PFSK-1 (cell line): ENCODE results near the gene SMIM43.

Experiments
- FOXP2 ChIP-seq: optimal IDR thresholded peaks from 2 replicates; pipeline ENCODE3; 2011; ENCODE audit warnings: borderline replicate concordance, control low read depth, inconsistent platforms; ENCODE audit not compliant: insufficient read depth; ENCODE audit errors: extremely low read length, extremely low read depth
- POLR2AphosphoS5 ChIP-seq: IDR thresholded peaks from 2 replicates; pipeline ENCODE4 v1.6.1; 2012; ENCODE audit warnings: low read depth, mild to moderate bottlenecking, control low read depth, low read length, moderate library complexity
- REST ChIP-seq, 2 experiments: IDR thresholded peaks; 2 replicates each; pipeline versions ENCODE4 v1.6.1 to v1.8.0; 2011 to 2012; ENCODE audit warnings: low read depth in 2 of 2, low read length in 2 of 2, control low read depth in 1 of 2, inconsistent platforms in 1 of 2, mild to moderate bottlenecking in 1 of 2, moderate library complexity in 1 of 2; ENCODE audit not compliant: insufficient read depth in 1 of 2
- SIN3A ChIP-seq: IDR thresholded peaks from 2 replicates; pipeline ENCODE4 v1.6.1; 2012; ENCODE audit warnings: mild to moderate bottlenecking, low read length, moderate library complexity, borderline replicate concordance; ENCODE audit not compliant: insufficient read depth
- TAF1 ChIP-seq: IDR thresholded peaks from 2 replicates; pipeline ENCODE4 v1.6.1; 2012; ENCODE audit warnings: low read length, control low read depth, borderline replicate concordance; ENCODE audit not compliant: insufficient read depth

The SMIM43 gene

GRCh38 chr4:121771869-121772268 lies 6.9 kb upstream of the SMIM43 start:
- no peak for TF ChIP-seq FOXP2
- no peak for TF ChIP-seq TAF1
- TF ChIP-seq REST (IDR thresholded peaks at IDR 0.05; ENCODE audit: insufficient read depth in 1 of 2, low read depth in 2 of 2, low read length in 2 of 2), result no peak
- no peak for TF ChIP-seq SIN3A
- TF ChIP-seq POLR2AphosphoS5, result no peak

GRCh38 chr4:121769341-121769740 lies 4.4 kb upstream of the SMIM43 start:
- TF ChIP-seq FOXP2 (no peak), TAF1 (no peak), SIN3A (no peak), POLR2AphosphoS5 (no peak), REST (IDR thresholded peaks at IDR 0.05; ENCODE audit: insufficient read depth in 1 of 2, low read depth in 2 of 2, low read length in 2 of 2) (no peak)

- no peak for TF ChIP-seq REST (IDR thresholded peaks at IDR 0.05; ENCODE audit: insufficient read depth in 1 of 2, low read depth in 2 of 2, low read length in 2 of 2)
- TF ChIP-seq SIN3A, result no peak
- TF ChIP-seq FOXP2, result no peak
- no peak for TF ChIP-seq TAF1
- TF ChIP-seq POLR2AphosphoS5, result no peak
These were observed 2.2 kb upstream of the SMIM43 start for GRCh38 chr4:121767166-121767565.

- no peak for TF ChIP-seq POLR2AphosphoS5
- no peak for TF ChIP-seq SIN3A
- no peak for TF ChIP-seq FOXP2
- TF ChIP-seq TAF1, result no peak
- no peak for TF ChIP-seq REST (IDR thresholded peaks at IDR 0.05; ENCODE audit: insufficient read depth in 1 of 2, low read depth in 2 of 2, low read length in 2 of 2)
These were observed 1.1 kb upstream of the SMIM43 start for GRCh38 chr4:121765971-121766538.

GRCh38 chr4:121765368-121765705 lies 373 bp upstream of the SMIM43 start:
- TF ChIP-seq SIN3A (no peak), POLR2AphosphoS5 (no peak), REST (IDR thresholded peaks at IDR 0.05; ENCODE audit: insufficient read depth in 1 of 2, low read depth in 2 of 2, low read length in 2 of 2) (no peak), FOXP2 (no peak), TAF1 (no peak)
